ENCODE data around the gene ZNF197. TPM values are rescaled to one million over a fixed set of nuclear protein-coding genes. Genes with fewer than 3 reads are reported as not detected.

The ZNF197 gene
- total and polyA plus RNA-seq, 4 donors = 2.4 to 10.6 (median 5.9) TPM

- TF ChIP-seq ZBTB33 (IDR thresholded peaks at IDR 0.05) = no peak
- no peak for TF ChIP-seq EGR1 (IDR thresholded peaks at IDR 0.05; ENCODE audit: low read depth in 2 of 2)
- no peak for TF ChIP-seq RXRA (IDR thresholded peaks at IDR 0.05)
- TF ChIP-seq YY1 (IDR thresholded peaks at IDR 0.05) = no peak
- TF ChIP-seq ATF3 (IDR thresholded peaks at IDR 0.05) = no peak
- no peak for TF ChIP-seq FOXA1 (IDR thresholded peaks at IDR 0.05)
- no peak for TF ChIP-seq HNF4A (conservative IDR thresholded peaks at IDR 0.05)
- no peak for TF ChIP-seq NR2F2 (IDR thresholded peaks at IDR 0.05)
- no peak for TF ChIP-seq FOXA2 (IDR thresholded peaks at IDR 0.05)
- TF ChIP-seq JUND (IDR thresholded peaks at IDR 0.05) = no peak
Measured at GRCh38 chr3:44682182-44682896, 57.5 kb downstream of the ZNF197 start (continued).

- H3K27me3 ChIP-seq (ENCODE audit: control insufficient read depth in 4 of 4, insufficient read depth in 4 of 4, low read length in 3 of 4) = peaks cover 0 to 3% (median 0%) of the 10 kb centered on the region in 4 donors
- H3K4me3 ChIP-seq (ENCODE audit: low read depth in 1 of 3, low read length in 3 of 3) = peak overlapping the region; percentile 65 to 86 (median 73)
- H3K4me1 ChIP-seq (ENCODE audit: control insufficient read depth in 4 of 4, insufficient read depth in 4 of 4, low read length in 3 of 4) = peaks cover 0 to 6% (median under 1%) of the 10 kb centered on the region in 4 donors
- DNase-seq (ENCODE audit: low spot score) = peak; percentile 54
- WGBS = 4% methylated on average over 48 of the region's 48 CpGs
- H3K9me3 ChIP-seq (ENCODE audit: control insufficient read depth in 4 of 4, low read length in 3 of 4) = peaks cover 10 to 22% (median 11%) of the 10 kb centered on the region in 4 donors
- no peak overlapping the region for H3K27ac ChIP-seq (ENCODE audit: low read depth in 1 of 2, low read length in 2 of 2)
- no peak overlapping the region for H3K9ac ChIP-seq (ENCODE audit: low read depth in 1 of 2, low read length in 2 of 2)
- peaks cover 0 to 6% (median 0%) of the 10 kb centered on the region in 4 donors for H3K36me3 ChIP-seq (ENCODE audit: control insufficient read depth in 4 of 4, insufficient read depth in 3 of 4, low read depth in 1 of 4, low read length in 3 of 4)
- TF ChIP-seq TAF1 (conservative IDR thresholded peaks at IDR 0.05) (no peak), RAD21 (IDR thresholded peaks at IDR 0.05) (peak in 1 of 2 donors; percentile 18), GABPA (IDR thresholded peaks at IDR 0.05 in 1 of 2, conservative IDR thresholded peaks at IDR 0.05 in 1 of 2) (peak; percentile 57 to 85), ZBTB33 (IDR thresholded peaks at IDR 0.05) (peak; percentile 97)
Measured at GRCh38 chr3:44685128-44685800, 60.4 kb downstream of the ZNF197 start.

- Histone ChIP-seq H3K4me3 (ENCODE audit: low read depth in 1 of 3, low read length in 3 of 3) (no peak overlapping the region), H3K9ac (ENCODE audit: low read depth in 1 of 2, low read length in 2 of 2) (no peak overlapping the region), H3K36me3 (ENCODE audit: control insufficient read depth in 4 of 4, insufficient read depth in 3 of 4, low read depth in 1 of 4, low read length in 3 of 4) (peaks cover 0 to 1% (median 0%) of the 10 kb centered on the region in 4 donors), H3K4me1 (ENCODE audit: control insufficient read depth in 4 of 4, insufficient read depth in 4 of 4, low read length in 3 of 4) (peaks cover 0 to 6% (median under 1%) of the 10 kb centered on the region in 4 donors), H3K9me3 (ENCODE audit: control insufficient read depth in 4 of 4, low read length in 3 of 4) (peaks cover 5 to 15% (median 10%) of the 10 kb centered on the region in 4 donors), H3K27me3 (ENCODE audit: control insufficient read depth in 4 of 4, insufficient read depth in 4 of 4, low read length in 3 of 4) (peaks cover 0 to 3% (median 2%) of the 10 kb centered on the region in 4 donors), H3K27ac (ENCODE audit: low read depth in 1 of 2, low read length in 2 of 2) (no peak overlapping the region)
- TF ChIP-seq HNF4A (conservative IDR thresholded peaks at IDR 0.05) (no peak), NR2F2 (IDR thresholded peaks at IDR 0.05) (no peak)
- WGBS = 44% methylated on average over 1 of the region's 1 CpG
- DNase-seq (ENCODE audit: low spot score) = no peak
Measured at GRCh38 chr3:44687898-44688297, 63.1 kb downstream of the ZNF197 start.

Other genes starting within 250 kb of the ZNF197 start
- gene ZNF445, start 147.4 kb upstream of the ZNF197 start, total RNA-seq = 1 to 10 TPM; 7.6 to 8.7 TPM
- gene ZNF445, start 147.4 kb upstream of the ZNF197 start, polyA plus RNA-seq = 1 to 10 TPM; 2.1 to 2.2 TPM
- gene ZKSCAN7, start 69.8 kb upstream of the ZNF197 start, total RNA-seq = 1 to 10 TPM; 3.2 to 4.4 TPM
- 1 to 10 TPM; 1.1 to 1.2 TPM for gene ZKSCAN7, start 69.8 kb upstream of the ZNF197 start, polyA plus RNA-seq
- 1 to 10 TPM in 1 of 2 donors, under 1 TPM in 1; 0.59 to 2.7 TPM for gene ZNF660, start 40.1 kb upstream of the ZNF197 start, total RNA-seq
- under 1 TPM; 0.08 to 0.24 TPM for gene ZNF660, start 40.1 kb upstream of the ZNF197 start, polyA plus RNA-seq
- 1 to 10 TPM; 2.2 to 4.9 TPM for gene ZNF35, start 23.7 kb downstream of the ZNF197 start, total RNA-seq
- 1 to 10 TPM; 1.2 to 1.3 TPM for gene ZNF35, start 23.7 kb downstream of the ZNF197 start, polyA plus RNA-seq
- 1 to 10 TPM; 1.7 to 2.1 TPM for gene ZNF502, start 87.6 kb downstream of the ZNF197 start, total RNA-seq
- under 1 TPM; 0.75 to 0.89 TPM for gene ZNF502, start 87.6 kb downstream of the ZNF197 start, polyA plus RNA-seq
- gene ZNF501, start 104.6 kb downstream of the ZNF197 start, total RNA-seq = 1 to 10 TPM; 1.1 to 1.6 TPM
- gene ZNF501, start 104.6 kb downstream of the ZNF197 start, polyA plus RNA-seq = under 1 TPM; 0.44 to 0.46 TPM
- gene KIAA1143, start 136.6 kb downstream of the ZNF197 start, total RNA-seq = 10 to 100 TPM in 1 of 2 donors, 1 to 10 TPM in 1; 10.0 to 10.3 TPM
- 1 to 10 TPM; 3.9 to 4.5 TPM for gene KIAA1143, start 136.6 kb downstream of the ZNF197 start, polyA plus RNA-seq
- gene KIF15, start 136.8 kb downstream of the ZNF197 start, total RNA-seq = 10 to 100 TPM in 1 of 2 donors, under 1 TPM in 1; under 0.01 to 15.9 TPM
- gene KIF15, start 136.8 kb downstream of the ZNF197 start, polyA plus RNA-seq = under 1 TPM; 0.15 to 0.33 TPM
- 1 to 10 TPM; 5.8 to 9.0 TPM for gene TMEM42, start 236.9 kb downstream of the ZNF197 start, total RNA-seq
- gene TMEM42, start 236.9 kb downstream of the ZNF197 start, polyA plus RNA-seq = 1 to 10 TPM; 7.2 to 9.9 TPM
- not detected for gene TGM4, start 249.6 kb downstream of the ZNF197 start, total RNA-seq
- gene TGM4, start 249.6 kb downstream of the ZNF197 start, polyA plus RNA-seq = not detected

Measured in liver (tissue), 9 donors.